Testis (tissue), 3 donors: ENCODE results near the gene MYO7B. TPM values are rescaled to one million over a fixed set of nuclear protein-coding genes. Genes with fewer than 3 reads are reported as not detected.

Experiments
- DNase-seq: peaks from one replicate; pipeline ENCODE4 v3.0.0-alpha.2; 2019
- H3K27ac ChIP-seq, 2 donors: fragments of 200-600 bp; sonication (generic); one replicate each; pipeline ENCODE4 v1.5.1; 2019
- H3K27me3 ChIP-seq: fragments of 200-600 bp; sonication (generic); one replicate; pipeline ENCODE4 v1.5.1; 2019
- H3K36me3 ChIP-seq: fragments of 200-600 bp; sonication (generic); one replicate; pipeline ENCODE4 v1.5.1; 2017; ENCODE audit warnings: low read depth; ENCODE audit errors: missing control alignments
- H3K4me1 ChIP-seq: fragments of 200-600 bp; sonication (generic); one replicate; pipeline ENCODE4 v1.5.1; 2019
- H3K4me3 ChIP-seq, 2 donors: fragments of 200-600 bp; sonication (generic); one replicate each; pipeline ENCODE4 v1.5.1; 2017 to 2019
- H3K9me3 ChIP-seq: fragments of 200-600 bp; sonication (generic); one replicate; pipeline ENCODE4 v1.5.1; 2017
- CTCF ChIP-seq, 3 experiments: fragments of 450-650 bp in 2 of 3; fragments of 200-600 bp in 1 of 3; sonication (generic) in 1 of 3; IDR thresholded peaks; one replicate each; pipeline ENCODE4 v1.5.1; 2016 to 2019; ENCODE audit warnings: antibody characterized with exemption in 3 of 3, mild to moderate bottlenecking in 2 of 3, moderate library complexity in 1 of 3
- POLR2A ChIP-seq: fragments of 450-650 bp; IDR thresholded peaks from one replicate; pipeline ENCODE4 v1.6.1; 2017; ENCODE audit warnings: antibody characterized with exemption, mild to moderate bottlenecking, moderate library complexity
- WGBS, 2 donors: methylation state at CpG; one replicate each; pipeline ENCODE4 v1.1.5; 2018; 5-methylcytosine and 5-hydroxymethylcytosine counted together
- intact Hi-C: fragments of 100-400 bp; cut with DNase I; formaldehyde crosslinking; loops from one replicate; pipeline ENCODE4 v1.15.1; 2023; ENCODE audit warnings: low total_unique reads
- polyA plus RNA-seq: library from polyadenylated mRNA; stranded (reverse); fragments of 350-450 nt; fragmentation: Illumina TruSeq; extraction: RNeasy Lipid Tissue Mini Kit (QIAGEN cat#74804); gene quantifications from one replicate; pipeline ENCODE4 v1.2.3, GENCODE V29; 2014; ENCODE audit warnings: low read depth, low replicate concordance; ENCODE audit not compliant: insufficient read depth
- total RNA-seq, 2 donors: library from RNA; depleted of rRNA; stranded (reverse); fragments of >200 nt; gene quantifications; one replicate each; pipeline ENCODE4 v1.2.3, GENCODE V29; 2016

Gene MYO7B
- total and polyA plus RNA-seq, 3 donors from 2014 or later: 3.6 to 5.6 (median 4.2) TPM

- Histone ChIP-seq H3K36me3 (no peaks in the 10 kb centered on the region), H3K9me3 (no peaks in the 10 kb centered on the region), H3K27me3 (no peaks in the 10 kb centered on the region), H3K4me1 (no peaks in the 10 kb centered on the region), H3K4me3 (no peak overlapping the region), H3K27ac (no peak overlapping the region)
- TF ChIP-seq CTCF (IDR thresholded peaks at IDR 0.05) (no peak), POLR2A (no peak)
- DNase-seq: no peak
- intact Hi-C loops: no loop called here
- WGBS, 2 donors: 100% methylated on average over 2 of the region's 2 CpGs
These were observed 37.1 kb upstream of the MYO7B start for GRCh38 chr2:127498386-127498785.

- H3K27ac ChIP-seq: no peak overlapping the region
- no peaks in the 10 kb centered on the region for H3K9me3 ChIP-seq
- H3K27me3 ChIP-seq: no peaks in the 10 kb centered on the region
- no peak for TF ChIP-seq POLR2A
- TF ChIP-seq CTCF (IDR thresholded peaks at IDR 0.05): no peak
- no peak overlapping the region for H3K4me3 ChIP-seq
- peaks cover 15% of the 10 kb centered on the region for H3K4me1 ChIP-seq
- no peak for DNase-seq
- 93 to 95% methylated on average over 2 of the region's 2 CpGs for WGBS, 2 donors
- intact Hi-C loops: no loop called here
- H3K36me3 ChIP-seq: no peaks in the 10 kb centered on the region
These were observed 32.0 kb upstream of the MYO7B start for GRCh38 chr2:127503491-127503890.

GRCh38 chr2:127504552-127505430, 30.7 kb upstream of the MYO7B start:
- intact Hi-C loops: no loop called here
- whole genome bisulfite sequencing, 2 donors: 76 to 89% methylated on average over 10 to 11 of the region's 11 CpGs
- TF ChIP-seq CTCF (IDR thresholded peaks at IDR 0.05) (no peak), POLR2A (no peak)

GRCh38 chr2:127506510-127506909, 29.0 kb upstream of the MYO7B start:
- H3K27me3 ChIP-seq: no peaks in the 10 kb centered on the region
- no peak overlapping the region for H3K27ac ChIP-seq
- no peak overlapping the region for H3K4me3 ChIP-seq
- DNase-seq: no peak
- no peaks in the 10 kb centered on the region for H3K9me3 ChIP-seq
- H3K36me3 ChIP-seq: no peaks in the 10 kb centered on the region
- intact Hi-C loops: no loop called here
- TF ChIP-seq POLR2A (no peak), CTCF (IDR thresholded peaks at IDR 0.05) (no peak)
- WGBS, 2 donors: 73 to 77% methylated on average over 1 of the region's 1 CpG
- peaks cover 22% of the 10 kb centered on the region for H3K4me1 ChIP-seq

More at GRCh38 chr2:127504552-127505430, 30.7 kb upstream of the MYO7B start:
- no peak overlapping the region for H3K27ac ChIP-seq
- no peaks in the 10 kb centered on the region for H3K9me3 ChIP-seq
- H3K4me1 ChIP-seq: peaks cover 22% of the 10 kb centered on the region
- H3K4me3 ChIP-seq: no peak overlapping the region
- no peak for DNase-seq
- H3K36me3 ChIP-seq: no peaks in the 10 kb centered on the region
- no peaks in the 10 kb centered on the region for H3K27me3 ChIP-seq
